Effector memory CD4-positive, alpha-beta T cell (primary cell): Measurements from ENCODE around the gene FLNA.
"Not testable (repeated sequence)": the region's sequence is repeated elsewhere in the genome, so short reads cannot be mapped to it uniquely, and the experiment has no call there.

Experiments
- DNase-seq, 3 donors: peaks; one replicate each; pipeline ENCODE4 v3.0.0-alpha.2; 2020
- H3K27ac ChIP-seq: 2 replicates; pipeline ENCODE4 v1.7.0; 2013; ENCODE audit warnings: mild to moderate bottlenecking, low read length, moderate library complexity; ENCODE audit not compliant: insufficient read depth, poor library complexity, severe bottlenecking
- H3K27me3 ChIP-seq: replicated peaks from 2 replicates; pipeline ENCODE4 v1.7.0; 2013; ENCODE audit warnings: mild to moderate bottlenecking, low read length; ENCODE audit not compliant: insufficient read depth, control insufficient read depth, poor library complexity, severe bottlenecking
- H3K36me3 ChIP-seq: 2 replicates; pipeline ENCODE4 v1.7.0; 2013; ENCODE audit warnings: mild to moderate bottlenecking, low read length, moderate library complexity; ENCODE audit not compliant: control insufficient read depth, insufficient read depth
- H3K4me1 ChIP-seq: 2 replicates; pipeline ENCODE4 v1.7.0; 2013; ENCODE audit warnings: low read length, mild to moderate bottlenecking; ENCODE audit not compliant: control insufficient read depth, insufficient read depth, poor library complexity, severe bottlenecking
- H3K4me3 ChIP-seq: 2 replicates; pipeline ENCODE4 v1.7.0; 2013; ENCODE audit warnings: low read length, low read depth, mild to moderate bottlenecking; ENCODE audit not compliant: insufficient read depth, poor library complexity, severe bottlenecking
- H3K9me3 ChIP-seq: 2 replicates; pipeline ENCODE4 v1.7.0; 2013; ENCODE audit warnings: mild to moderate bottlenecking, low read length, moderate library complexity; ENCODE audit not compliant: control insufficient read depth

FLNA gene

DNA sequence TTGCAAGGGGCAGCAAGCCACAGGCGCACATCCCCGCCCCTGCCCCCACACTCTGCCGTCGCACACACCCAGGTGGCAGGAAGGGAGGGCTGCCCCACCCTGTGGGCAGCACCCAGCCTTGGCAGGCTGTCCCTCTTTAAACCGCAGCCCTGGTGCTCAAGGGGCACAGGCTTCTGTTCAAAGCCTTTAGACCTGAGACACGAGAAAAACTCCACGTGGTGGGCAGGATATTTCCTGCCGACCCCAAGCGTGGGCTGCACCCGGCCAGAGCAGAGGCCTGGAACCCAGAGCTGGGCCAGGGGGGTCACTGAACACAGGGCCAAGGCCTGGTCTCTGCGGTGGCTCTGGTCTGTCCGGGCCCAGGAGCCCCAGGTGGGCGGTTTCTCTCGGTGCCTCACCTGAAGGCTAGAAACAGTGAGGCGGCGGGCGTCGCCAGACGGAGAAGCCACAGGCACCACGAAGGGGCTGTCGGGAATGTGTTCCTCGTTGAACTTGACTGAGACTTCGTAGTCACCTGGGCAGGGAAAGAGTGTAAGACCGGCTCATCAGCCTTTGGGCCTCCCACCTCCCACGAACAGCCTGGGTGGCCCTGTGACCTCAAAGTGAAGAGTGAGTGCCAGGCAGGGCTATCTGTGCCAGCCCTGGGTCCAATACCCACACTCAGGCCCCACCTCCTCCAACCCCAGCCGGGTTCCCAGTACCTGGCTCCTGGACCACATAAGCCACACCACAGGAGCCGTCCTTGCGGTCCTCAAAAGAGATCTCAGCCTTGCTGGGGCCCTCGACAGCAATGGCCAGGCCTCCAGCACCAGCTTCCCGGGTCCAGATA lies 23.0 kb downstream of the FLNA start:
- DNase-seq, result no peak
- no peaks in the 10 kb centered on the region for H3K27me3 ChIP-seq
- H3K36me3 ChIP-seq, result peaks cover 71% of the 10 kb centered on the region
- peak overlapping the region; percentile 53 for H3K27ac ChIP-seq
- peaks cover 84% of the 10 kb centered on the region for H3K4me1 ChIP-seq
- peak overlapping the region; percentile 8 for H3K4me3 ChIP-seq
- H3K9me3 ChIP-seq, result no peaks in the 10 kb centered on the region

DNA sequence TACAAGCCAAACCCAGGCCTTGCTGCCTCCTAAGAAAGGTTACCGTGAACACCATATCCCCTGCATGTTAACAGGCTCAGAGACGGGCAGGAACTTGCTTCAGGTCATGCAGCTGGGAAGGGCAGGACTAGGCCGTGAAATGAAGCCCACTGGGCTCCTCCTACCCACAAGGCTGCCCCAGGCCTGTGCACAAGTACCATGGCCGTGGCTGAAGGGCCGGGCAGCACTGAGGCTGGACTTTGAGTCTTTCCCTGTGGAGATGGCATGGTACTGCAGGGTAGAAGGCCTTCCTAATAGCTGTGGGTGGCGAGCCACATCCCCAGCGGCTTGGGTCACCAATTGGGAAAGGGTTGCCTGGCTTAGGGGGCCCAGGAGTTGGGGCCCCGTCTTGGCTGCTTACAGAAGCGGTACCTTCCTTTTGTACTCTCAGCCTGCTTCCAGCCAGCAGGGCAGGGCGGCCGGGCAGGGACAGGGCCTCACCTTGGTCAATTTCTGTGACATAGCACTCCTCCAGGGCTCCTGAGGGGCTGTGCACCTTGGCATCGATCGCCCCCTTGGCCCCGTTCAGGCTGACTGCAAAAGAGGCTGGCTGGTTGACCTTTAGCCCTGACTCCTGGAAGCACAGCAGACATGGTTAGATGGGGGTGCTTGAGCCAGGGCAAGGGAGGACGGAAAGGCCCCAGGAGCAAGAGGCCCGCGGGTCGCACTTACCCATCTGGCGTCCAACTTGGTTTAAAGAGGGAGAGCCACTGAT lies 23.8 kb downstream of the FLNA start:
- H3K27ac ChIP-seq, result peak overlapping the region; percentile 53

DNA sequence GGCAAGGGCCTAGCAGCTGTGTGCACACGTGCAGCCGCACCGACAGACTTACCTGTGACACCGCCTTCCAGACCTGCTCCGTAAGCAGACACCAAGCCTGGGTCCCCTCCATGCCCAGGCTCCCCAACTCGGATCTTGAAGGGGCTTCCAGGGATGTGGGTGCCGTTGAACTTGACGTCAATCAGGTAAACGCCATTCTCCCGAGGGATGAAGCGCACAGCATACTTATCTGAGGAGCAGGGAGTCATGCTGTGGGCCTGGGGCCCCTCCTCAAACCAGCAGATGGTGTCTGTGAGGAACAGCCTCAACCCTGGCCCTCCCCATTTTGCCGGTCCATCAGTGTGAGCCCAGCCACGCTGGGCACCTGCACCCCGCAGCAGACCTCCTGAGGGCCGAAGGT lies 24.5 kb downstream of the FLNA start:
- Histone ChIP-seq H3K27me3 (no peaks in the 10 kb centered on the region), H3K4me1 (peaks cover 75% of the 10 kb centered on the region), H3K27ac (no peak overlapping the region), H3K4me3 (no peak overlapping the region), H3K9me3 (no peaks in the 10 kb centered on the region), H3K36me3 (peaks cover 60% of the 10 kb centered on the region)
- DNase-seq, result no peak

More for the DNA sequence above, 23.8 kb downstream of the FLNA start:
- Histone ChIP-seq H3K4me3 (no peak overlapping the region), H3K27me3 (no peaks in the 10 kb centered on the region), H3K4me1 (peaks cover 81% of the 10 kb centered on the region), H3K9me3 (no peaks in the 10 kb centered on the region), H3K36me3 (peaks cover 65% of the 10 kb centered on the region)
- no peak for DNase-seq

DNA sequence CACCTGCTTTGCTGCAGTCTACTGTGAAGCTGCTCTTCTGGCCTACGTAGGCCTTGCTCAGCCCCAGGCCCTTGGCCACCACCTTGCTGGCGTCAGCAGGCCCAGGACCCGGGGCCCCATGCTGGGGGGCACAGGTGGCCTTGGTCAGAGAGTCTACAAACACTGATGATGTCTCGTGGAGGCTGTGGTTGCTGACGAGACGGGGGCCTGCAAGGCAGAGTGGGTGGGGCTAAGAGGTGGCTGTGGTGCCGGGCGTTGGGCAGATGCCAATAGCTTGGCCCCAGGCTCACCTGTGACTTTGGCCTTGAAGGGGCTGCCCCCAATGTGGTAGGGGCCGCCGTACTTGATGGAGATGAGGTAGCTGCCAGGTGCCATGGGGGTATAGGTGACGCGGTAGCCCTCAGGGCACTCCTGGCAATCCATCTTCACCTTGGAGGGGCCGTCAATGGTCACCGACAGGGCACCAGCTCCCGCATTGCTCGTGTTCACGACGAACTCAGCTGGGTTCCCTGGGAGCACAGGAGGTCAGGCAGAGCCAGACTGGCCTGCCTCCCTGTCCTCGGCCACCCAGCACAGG lies 25.0 kb downstream of the FLNA start:
- peaks cover 55% of the 10 kb centered on the region for H3K36me3 ChIP-seq
- peak overlapping the region; percentile 25 for H3K27ac ChIP-seq
- no peaks in the 10 kb centered on the region for H3K9me3 ChIP-seq
- peaks cover 70% of the 10 kb centered on the region for H3K4me1 ChIP-seq
- no peak overlapping the region for H3K4me3 ChIP-seq
- H3K27me3 ChIP-seq, result no peaks in the 10 kb centered on the region
- DNase-seq, result no peak

DNA sequence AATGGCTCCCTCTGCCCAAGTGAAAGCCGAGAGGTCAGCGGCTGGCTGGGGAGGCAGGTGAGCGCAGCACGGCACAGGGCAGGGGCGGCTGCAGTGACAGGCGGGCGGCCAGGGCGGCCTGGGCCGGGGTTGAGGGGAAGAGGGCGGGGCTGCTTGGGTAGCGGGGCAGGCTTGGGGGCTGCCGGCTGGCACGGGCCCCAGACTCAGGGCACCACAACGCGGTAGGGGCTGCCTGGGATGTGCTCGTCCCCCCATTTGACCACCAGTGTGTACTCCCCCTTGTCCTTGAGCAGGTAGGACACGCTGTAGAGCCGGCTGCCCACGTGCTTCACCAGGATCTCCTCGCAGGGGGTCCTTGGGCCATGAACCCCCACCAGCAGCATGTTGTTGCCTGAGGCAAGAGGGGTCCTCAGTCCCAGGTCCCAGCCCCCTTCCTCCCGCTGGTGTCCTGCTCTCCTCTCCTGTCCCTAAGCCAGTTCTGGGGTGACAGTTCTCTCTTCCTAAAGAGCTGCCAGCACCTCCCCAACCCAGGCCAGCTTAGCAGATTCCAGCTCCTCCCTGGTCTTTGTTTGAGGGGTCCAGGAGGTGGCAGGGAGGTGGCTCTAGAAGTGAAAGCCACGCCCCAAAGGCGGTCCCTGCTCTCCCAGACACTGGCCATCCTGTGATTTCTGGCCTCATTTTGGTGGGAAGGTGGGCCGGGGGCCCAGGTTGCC lies 25.6 kb downstream of the FLNA start:
- Histone ChIP-seq H3K9me3 (no peaks in the 10 kb centered on the region), H3K4me3 (no peak overlapping the region), H3K4me1 (peaks cover 63% of the 10 kb centered on the region), H3K27me3 (no peaks in the 10 kb centered on the region), H3K36me3 (peaks cover 48% of the 10 kb centered on the region), H3K27ac (peak overlapping the region; percentile 32)
- no peak for DNase-seq

DNA sequence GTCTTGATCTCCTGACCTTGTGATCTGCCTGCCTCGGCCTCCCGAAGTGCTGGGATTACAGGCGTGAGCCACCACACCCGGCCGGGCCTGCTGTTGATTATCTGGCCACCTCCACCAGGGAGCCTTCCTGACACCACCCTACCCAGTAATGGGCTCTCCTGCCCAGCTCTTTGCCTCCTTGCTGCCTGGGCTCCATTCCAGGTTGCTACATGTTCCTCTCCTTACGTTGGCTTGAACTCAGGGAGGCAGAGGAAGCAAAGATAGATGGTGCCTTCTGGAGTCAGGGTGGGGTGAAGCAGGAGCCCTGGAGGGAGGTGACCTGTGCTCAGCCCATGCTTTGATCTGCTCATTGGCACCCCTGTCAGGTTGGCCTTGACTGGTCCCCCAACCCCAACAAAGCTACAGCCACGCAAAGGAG lies 26.3 kb downstream of the FLNA start:
- Histone ChIP-seq H3K27ac (peak overlapping the region; percentile 32), H3K36me3 (peaks cover 43% of the 10 kb centered on the region), H3K4me1 (peaks cover 56% of the 10 kb centered on the region), H3K9me3 (no peaks in the 10 kb centered on the region), H3K4me3 (no peak overlapping the region), H3K27me3 (no peaks in the 10 kb centered on the region)
- no peak for DNase-seq

DNA sequence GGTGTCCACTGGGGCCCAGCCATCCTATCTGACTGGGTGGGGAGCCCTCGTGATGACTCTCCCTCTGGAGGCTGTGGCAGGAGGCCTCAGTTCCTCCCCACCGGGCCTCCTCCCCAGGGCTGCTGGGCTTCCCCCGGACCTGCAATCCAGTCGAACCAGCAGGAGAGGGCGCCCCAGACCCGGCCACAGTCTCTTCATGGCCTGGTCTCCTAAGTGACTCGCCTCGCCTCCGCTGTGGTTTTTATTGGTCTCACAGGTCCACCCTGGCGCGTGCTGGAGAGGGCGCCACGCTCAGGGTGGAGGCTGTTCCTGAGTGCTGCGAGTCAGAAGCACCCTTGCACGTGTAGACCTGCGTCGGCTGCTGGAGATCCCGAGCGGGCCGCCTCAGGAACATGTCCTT lies 30.8 kb downstream of the FLNA start:
- not testable (repeated sequence) for H3K4me3 ChIP-seq, H3K27me3 ChIP-seq

DNA sequence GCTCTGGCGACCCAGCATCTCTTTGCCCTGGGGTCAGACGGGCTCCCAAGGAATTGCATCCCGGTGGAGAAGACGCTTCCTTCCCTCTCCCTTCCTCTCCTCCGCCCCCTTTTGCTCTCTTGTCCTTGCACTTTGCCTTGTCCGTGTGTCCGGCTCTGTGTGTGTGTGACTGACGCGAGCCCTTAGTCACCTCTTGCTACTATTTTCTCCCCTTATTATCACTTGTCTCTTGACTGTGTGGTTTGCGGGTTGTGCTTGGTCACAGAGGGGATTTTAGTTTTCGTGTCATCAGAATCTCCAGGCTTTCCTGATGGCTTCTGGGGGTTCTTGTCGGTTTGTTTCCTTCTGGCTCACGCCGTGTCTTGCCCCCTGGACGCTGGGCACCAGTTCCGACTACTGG lies 31.4 kb downstream of the FLNA start:
- H3K27ac ChIP-seq, H3K9me3 ChIP-seq, H3K4me1 ChIP-seq, H3K36me3 ChIP-seq, DNase-seq, H3K4me3 ChIP-seq, H3K27me3 ChIP-seq: not testable (repeated sequence)

More for the DNA sequence above, 30.8 kb downstream of the FLNA start:
- peaks cover 12% of the 10 kb centered on the region for H3K4me1 ChIP-seq
- not testable (repeated sequence) for DNase-seq, H3K9me3 ChIP-seq, H3K27ac ChIP-seq, H3K36me3 ChIP-seq

DNA sequence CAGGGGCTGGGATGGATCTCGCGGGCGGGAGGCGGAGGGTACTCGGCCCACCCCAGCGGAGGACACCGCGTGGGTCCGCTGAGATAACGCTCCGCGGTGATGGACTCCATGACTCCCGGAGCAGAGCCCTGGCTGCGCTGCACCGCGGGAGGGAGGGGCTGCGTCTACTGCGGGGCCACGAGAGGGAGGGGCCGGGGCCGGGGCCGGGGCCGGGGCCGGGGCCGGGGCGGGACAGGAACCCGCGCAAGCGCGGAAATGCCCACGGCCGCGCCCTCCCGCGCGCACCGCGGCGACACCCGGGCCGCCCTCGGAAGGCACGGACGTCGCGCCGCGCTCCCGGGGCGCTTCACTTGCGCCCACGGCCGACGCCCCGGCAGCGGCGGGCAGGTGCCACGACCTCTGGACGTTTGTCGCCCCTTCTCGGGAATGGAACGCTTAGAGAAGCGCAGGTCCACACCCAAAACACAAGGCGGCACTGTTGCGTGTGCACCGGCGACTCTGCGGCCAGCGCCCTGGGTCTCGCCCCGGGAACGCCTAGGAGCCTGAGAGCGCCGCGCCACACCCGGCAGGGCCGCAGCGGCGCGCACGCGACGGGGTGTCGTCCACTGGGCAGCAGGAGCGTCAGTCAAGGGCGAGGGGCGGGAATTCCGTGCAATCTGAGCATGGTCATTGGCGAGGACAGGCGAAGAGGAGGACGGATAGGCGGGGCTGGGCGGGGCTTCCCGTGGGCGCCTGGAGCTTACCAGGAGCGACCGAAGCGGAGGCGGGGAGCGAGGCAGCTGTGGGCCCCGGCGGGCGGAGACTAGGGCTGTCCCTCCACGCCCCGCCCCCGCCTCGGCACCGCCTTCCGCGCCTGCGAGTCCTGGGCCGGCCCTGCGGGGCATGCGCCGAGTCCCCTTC lies 32.8 kb downstream of the FLNA start:
- H3K27me3 ChIP-seq, DNase-seq, H3K36me3 ChIP-seq, H3K27ac ChIP-seq, H3K9me3 ChIP-seq, H3K4me1 ChIP-seq, H3K4me3 ChIP-seq: not testable (repeated sequence)
